HG03108 (cell line): ENCODE results near the gene FGD3.
"Not testable (repeated sequence)": the region's sequence is repeated elsewhere in the genome, so short reads cannot be mapped to it uniquely, and the experiment has no call there.

Source experiments
- ATAC-seq: cut with Tn5 transposase; IDR thresholded peaks from one replicate; pipeline ENCODE4 v1.9.1; 2021; ENCODE audit warnings: moderate library complexity; ENCODE audit not compliant: unreplicated experiment

Gene FGD3

GRCh38 chr9:93004561-93004960 lies 57.2 kb downstream of the FGD3 start:
- no peak for ATAC-seq

DNA sequence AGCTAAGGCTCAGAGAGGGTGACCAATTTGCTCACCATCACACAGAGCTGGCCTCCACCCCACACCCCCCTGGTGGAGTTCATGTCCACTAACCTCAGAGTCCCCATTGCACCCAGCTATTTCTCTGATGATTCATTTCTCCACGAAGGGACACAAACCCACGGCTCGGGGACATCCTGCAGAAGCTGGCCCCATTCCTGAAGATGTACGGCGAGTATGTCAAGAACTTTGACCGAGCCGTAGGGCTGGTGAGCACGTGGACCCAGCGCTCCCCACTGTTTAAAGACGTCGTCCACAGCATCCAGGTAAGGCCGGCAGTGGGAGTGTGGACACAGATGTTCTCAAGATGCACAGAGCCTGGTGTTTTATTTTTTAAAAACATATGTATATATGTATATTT lies 58.6 kb downstream of the FGD3 start:
- ATAC-seq: no peak

DNA sequence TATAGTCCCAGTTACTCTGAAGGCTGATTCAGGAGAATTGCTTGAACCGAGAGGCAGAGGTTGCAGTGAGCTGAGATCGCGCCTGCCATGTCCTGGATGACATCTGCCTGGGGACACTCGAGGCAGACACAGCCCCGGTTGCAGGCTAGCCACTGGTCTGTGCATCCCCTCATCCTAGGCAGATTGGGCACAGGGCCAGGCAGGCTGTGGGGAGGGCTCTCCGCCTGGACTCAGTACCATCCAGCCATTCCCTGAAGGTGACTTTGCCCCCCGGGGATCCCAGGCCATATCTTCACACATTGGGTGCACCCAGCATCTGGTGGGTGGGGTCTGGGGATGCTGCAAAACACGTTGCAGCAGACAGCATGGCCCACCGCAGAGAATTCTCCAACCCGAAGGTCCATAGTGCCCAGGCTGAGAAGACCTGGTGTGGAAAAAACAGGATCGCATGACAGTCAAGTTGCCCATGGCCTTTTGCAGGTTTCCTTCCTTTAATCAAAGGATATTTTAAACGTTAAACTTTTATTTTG lies 60.3 kb downstream of the FGD3 start:
- ATAC-seq: no peak

- ATAC-seq: no peak
These were observed 61.1 kb downstream of the FGD3 start for GRCh38 chr9:93008457-93008856.

GRCh38 chr9:93009337-93010015 lies 62.2 kb downstream of the FGD3 start:
- no peak for ATAC-seq

DNA sequence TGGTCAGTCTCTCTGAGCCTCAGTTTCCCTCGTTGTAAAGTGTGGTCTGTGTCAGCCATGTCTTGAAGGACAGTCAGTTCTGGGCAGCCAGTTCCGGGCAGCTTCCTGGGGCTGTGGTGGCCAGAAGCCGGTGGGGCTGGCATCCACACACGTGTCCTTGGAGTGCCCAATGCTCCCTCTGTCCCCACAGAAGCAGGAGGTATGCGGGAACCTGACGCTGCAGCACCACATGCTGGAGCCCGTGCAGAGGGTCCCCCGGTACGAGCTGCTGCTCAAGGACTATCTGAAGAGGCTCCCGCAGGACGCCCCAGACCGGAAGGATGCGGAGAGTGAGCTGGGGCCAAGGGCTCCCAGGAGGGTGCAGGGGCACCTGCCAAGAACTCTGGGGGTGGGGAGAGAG lies 62.7 kb downstream of the FGD3 start:
- no peak for ATAC-seq

DNA sequence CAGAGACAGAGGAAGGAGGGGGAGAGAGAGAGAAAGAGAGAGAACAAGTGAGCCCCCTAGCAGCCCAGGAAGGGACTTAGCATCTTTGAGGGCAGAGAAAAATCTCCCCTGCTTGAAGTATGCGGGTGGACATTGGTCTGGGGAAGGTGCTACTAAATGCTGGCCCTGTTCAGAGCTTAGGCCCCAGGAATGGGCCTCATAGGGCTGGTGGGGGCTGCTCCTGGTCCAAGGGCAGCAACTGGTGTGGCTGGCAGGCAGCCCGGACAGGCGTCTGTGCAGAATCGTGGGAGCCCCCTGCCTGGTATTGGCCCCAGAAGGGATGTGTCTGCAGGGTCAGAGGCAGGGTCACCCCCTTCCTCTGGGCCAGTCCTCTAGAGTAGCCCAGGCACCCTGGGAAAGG lies 63.4 kb downstream of the FGD3 start:
- ATAC-seq: no peak

DNA sequence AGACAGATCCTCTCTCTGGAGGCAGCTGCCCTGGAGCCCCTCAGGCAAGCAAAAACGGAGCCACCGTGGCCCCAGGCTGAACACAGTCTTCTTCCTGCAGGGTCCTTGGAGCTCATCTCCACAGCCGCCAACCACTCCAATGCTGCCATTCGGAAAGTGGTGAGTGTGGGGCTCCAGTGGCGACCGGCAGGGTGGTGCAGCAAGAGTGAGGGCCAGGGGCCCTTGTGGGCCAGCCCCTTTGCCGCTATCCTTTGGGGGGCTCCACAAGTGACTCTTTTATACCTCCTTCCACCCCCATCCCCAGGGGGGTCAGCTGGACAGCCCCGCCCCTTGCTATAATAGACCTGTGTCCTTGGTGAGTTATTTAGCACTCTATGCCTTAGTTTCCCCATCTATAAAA lies 63.8 kb downstream of the FGD3 start:
- no peak for ATAC-seq

DNA sequence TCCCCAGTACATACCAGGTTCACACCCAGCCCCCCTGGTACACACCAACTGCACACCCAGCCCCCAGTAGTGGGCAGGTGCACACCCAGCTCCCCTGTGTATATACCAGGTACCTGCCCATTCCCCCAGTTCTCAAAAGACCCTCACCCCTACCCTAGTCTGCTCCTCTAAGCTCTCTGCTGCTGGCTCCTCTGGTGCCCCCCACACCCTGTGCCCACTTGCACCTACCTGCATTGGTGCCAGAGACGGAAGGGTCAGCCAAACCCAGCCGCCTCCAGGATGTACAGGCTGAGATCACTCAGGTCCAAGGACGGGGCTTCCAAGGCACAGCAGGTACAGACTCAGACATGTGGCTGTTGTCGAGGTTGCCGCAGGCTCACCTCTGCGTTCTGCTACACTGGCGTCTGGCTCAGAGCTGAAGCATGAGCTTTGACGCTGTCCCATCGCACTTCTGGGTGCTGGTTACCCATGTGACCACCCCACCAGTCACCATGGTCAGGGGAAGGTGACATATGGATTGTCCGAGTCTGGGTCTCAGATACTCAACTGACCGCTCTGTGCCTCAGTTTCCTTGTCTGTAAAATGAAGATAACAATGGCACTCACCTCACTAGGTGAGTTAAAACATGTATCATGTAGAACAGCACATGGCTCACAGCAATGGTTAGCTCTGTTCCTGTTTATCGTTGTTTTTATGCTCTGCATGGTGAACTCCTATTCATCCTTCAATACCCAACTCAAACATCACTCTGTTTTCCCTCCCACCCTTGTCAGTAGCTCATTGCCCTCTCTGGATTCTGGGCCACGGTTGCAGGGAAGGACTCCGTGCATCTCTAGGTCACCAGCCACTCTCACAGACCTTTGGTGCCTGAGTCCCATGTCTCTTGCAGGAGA lies 65.9 kb downstream of the FGD3 start:
- ATAC-seq: no peak

GRCh38 chr9:93013856-93014582 lies 66.7 kb downstream of the FGD3 start:
- ATAC-seq: no peak

GRCh38 chr9:93015190-93015589 lies 67.9 kb downstream of the FGD3 start:
- ATAC-seq: not testable (repeated sequence)

DNA sequence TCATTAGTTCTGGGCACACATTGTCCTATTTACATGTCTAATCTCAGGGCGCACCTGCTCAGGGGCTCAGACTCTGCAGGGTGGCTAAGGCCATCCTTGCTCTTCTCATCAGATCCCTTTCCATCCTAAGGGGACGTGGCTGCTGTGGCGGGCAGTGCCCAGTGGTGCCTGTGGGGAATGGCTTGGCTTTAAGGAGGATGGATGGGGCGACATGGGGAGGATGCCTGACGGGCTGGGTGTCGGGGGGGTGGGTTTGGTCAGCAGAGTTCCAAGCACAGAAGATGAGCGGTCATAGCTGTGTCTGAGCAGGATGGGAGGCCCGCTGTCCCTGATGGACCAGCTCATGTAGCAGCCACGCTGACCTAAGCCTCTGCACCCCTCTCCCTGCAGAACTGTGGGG lies 70.3 kb downstream of the FGD3 start:
- no peak for ATAC-seq

GRCh38 chr9:93020151-93020550 lies 72.8 kb downstream of the FGD3 start:
- no peak for ATAC-seq

DNA sequence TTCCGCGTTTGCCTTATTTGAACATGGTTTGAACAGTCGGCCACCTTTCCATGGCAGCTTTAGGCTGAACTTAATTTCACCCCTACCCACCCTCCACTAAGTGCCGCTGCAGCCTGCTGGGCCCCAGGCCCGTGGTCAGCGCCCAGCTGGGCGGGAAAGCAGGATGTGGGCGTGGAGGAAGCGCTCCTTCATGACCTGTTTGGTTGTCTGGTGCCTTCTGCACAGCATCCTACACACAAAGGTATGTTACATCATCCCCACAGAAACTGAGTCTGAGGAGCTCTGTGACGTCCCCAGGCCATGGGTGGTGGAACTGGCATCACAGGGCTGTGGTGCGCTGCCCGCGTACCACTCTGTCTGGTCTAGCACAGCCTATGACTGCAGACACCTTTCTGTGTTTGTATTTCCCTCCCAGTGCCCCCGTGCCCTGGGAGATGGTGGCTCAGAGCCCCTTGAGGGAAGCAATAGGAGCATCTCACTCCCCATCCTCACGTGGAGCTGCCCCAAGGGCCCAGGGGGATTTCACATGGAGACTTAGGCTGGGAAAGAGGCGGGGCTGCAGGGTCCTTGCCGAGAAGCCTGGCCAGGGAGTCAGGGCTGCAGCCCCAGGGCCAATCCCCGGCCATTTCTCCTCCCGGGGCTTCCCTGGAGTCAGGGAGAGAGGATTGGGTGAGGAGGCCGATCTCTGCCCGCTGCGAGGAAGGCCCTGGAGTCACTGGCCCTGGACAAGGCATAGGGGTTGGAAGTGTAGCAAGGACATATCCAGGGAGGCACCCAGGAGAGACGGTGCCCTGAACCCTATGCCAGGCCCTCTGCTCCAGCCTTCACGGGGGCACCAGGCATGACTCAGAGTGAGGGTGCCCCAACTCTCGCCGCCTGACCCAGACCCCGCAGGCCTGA lies 73.7 kb downstream of the FGD3 start:
- ATAC-seq: no peak

DNA sequence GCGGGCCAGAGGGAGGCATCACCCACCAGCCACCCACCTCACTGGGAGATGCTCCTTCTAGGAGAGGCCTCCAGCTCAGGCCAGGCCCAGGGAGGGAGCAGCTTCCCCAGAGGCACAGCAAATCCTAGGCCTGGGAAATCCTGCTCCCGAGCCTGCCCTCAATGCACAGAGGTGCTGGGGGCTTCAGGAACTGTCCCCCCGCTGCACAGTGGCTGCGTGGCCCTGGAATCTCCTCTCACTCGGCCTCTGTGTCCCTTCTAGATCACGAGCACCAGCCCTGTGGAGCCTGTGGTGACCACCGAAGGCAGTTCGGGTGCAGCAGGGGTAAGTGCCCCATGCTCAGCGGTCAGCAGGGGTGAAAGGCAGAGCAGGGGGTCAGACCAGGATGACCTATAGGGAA lies 74.7 kb downstream of the FGD3 start:
- no peak for ATAC-seq

- no peak for ATAC-seq
These were observed 75.6 kb downstream of the FGD3 start for GRCh38 chr9:93022721-93023520.

DNA sequence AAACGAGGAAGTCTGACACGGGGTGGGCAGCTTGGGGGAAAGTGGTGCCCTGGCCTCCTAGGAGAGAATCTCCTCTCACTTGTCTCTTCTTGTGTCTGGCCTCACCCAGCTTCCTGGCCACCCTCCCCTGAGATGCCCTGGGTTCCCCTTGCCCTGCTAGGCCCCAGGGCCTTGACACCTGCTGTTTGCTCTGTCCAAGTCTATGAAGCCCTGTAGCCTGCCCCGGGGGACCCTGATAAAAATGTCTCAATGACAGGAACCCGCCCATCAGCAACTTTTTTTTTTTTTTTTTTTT lies 76.1 kb downstream of the FGD3 start:
- no peak for ATAC-seq

DNA sequence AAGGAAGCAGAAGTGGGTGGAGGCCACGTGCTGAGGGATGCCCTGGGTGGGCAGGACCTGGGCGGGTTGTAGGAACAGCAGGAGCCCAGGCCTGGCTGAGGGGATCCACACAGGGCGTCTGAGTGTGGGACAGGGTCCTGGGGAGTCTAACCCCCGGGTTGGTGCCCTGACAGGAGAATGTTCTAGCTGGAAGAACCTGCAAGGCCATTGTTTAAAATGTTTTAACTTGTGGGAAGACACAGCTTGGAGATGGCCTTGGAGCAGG lies 77.3 kb downstream of the FGD3 start:
- no peak for ATAC-seq

DNA sequence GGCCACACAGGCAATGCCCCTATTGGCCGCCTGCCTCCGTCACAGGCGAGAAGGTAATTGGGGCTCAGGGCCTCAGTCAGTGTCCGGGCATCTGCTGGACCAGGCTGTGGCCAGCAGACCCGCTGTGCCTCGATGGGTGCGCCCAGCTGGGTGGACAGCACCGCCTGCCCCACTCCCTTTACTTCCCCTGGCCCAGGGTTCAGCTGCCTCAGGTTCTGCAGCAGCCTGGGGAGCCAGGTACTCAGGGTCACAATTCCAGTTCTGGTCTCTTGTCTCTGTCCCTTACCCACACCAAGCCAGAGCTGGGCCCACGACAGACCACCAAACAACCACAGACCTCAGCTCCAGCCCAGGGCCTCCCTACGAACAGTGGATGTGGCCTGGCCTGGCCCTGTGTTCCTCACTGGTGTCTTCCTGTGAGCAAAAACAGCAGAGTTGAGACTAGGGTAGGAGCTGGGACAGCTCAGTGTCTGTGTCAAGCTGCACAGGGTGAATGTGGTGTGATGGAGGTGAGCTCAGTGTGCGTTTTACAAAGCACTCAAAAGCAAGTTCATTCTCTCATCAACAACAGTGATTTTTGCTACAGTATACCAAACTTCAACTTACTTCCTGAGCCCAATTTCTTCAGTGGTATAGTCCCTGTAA lies 77.8 kb downstream of the FGD3 start:
- ATAC-seq: no peak

- no peak for ATAC-seq
These were observed 78.4 kb downstream of the FGD3 start for GRCh38 chr9:93025736-93026135.
